ENCODE results near the gene PHF12.

GRCh38 chr17:28879886-28880571 is 71.3 kb downstream of the PHF12 start:
- TF ChIP-seq CTCF (conservative IDR thresholded peaks at IDR 0.05; ENCODE audit: low read depth, low read length): no peak
- no peak for TF ChIP-seq FOS (IDR thresholded peaks at IDR 0.05; ENCODE audit: low read depth, low read length)
- no peak for TF ChIP-seq CEBPB (IDR thresholded peaks at IDR 0.05; ENCODE audit: low read depth, low read length)
- no peak for TF ChIP-seq POLR2A (IDR thresholded peaks at IDR 0.05; ENCODE audit: low read depth, low read length)
- TF ChIP-seq MAZ (IDR thresholded peaks at IDR 0.05; ENCODE audit: borderline replicate concordance, low read depth, low read length): no peak
- TF ChIP-seq SMC3 (IDR thresholded peaks at IDR 0.05; ENCODE audit: low read depth, low read length): no peak
- no peak for TF ChIP-seq CHD1 (IDR thresholded peaks at IDR 0.05; ENCODE audit: low read depth, low read length)
- TF ChIP-seq RFX5 (IDR thresholded peaks at IDR 0.05; ENCODE audit: low read depth, low read length): no peak
- no peak for TF ChIP-seq BHLHE40 (IDR thresholded peaks at IDR 0.05; ENCODE audit: low read depth, low read length)
- TF ChIP-seq ELK1 (IDR thresholded peaks at IDR 0.05; ENCODE audit: borderline replicate concordance, low read depth, low read length): no peak
- TF ChIP-seq MXI1 (IDR thresholded peaks at IDR 0.05; ENCODE audit: borderline replicate concordance, low read depth, low read length): no peak
- TF ChIP-seq MAFK (IDR thresholded peaks at IDR 0.05; ENCODE audit: low read depth, low read length): no peak
